RWPE2 (cell line): ENCODE measurements around the gene DUSP19.

Experiments
- ATAC-seq: fragments of 200-7000 bp; cut with Tn5 transposase; 3 replicates; pipeline ENCODE4 v1.9.1; 2021; ENCODE audit warnings: low read depth
- DNase-seq: peaks from one replicate; pipeline ENCODE4 v3.0.0-alpha.2; 2020; ENCODE audit warnings: low spot score
- H3K27ac ChIP-seq: fragments of 450-650 bp; 2 replicates; pipeline ENCODE4 v1.5.1; 2017; ENCODE audit warnings: mild to moderate bottlenecking; ENCODE audit not compliant: poor library complexity, severe bottlenecking
- H3K27me3 ChIP-seq: fragments of 250-450 bp; sonication (Bioruptor Pico); 2 replicates; pipeline ENCODE4 v1.5.1; 2021; ENCODE audit warnings: mild to moderate bottlenecking, moderate library complexity; ENCODE audit not compliant: insufficient read depth, poor library complexity, severe bottlenecking
- H3K36me3 ChIP-seq: fragments of 250-450 bp; sonication (Bioruptor Pico); 2 replicates; pipeline ENCODE4 v1.5.1; 2020; ENCODE audit warnings: low read depth, mild to moderate bottlenecking, moderate library complexity
- H3K4me1 ChIP-seq: fragments of 250-450 bp; sonication (Bioruptor Pico); 2 replicates; pipeline ENCODE4 v1.5.1; 2021; ENCODE audit warnings: mild to moderate bottlenecking, moderate library complexity; ENCODE audit not compliant: insufficient read depth, poor library complexity, severe bottlenecking
- H3K4me3 ChIP-seq: fragments of 250-450 bp; sonication (Bioruptor Pico); 2 replicates; pipeline ENCODE4 v1.5.1; 2021; ENCODE audit warnings: mild to moderate bottlenecking, moderate library complexity; ENCODE audit not compliant: severe bottlenecking
- H3K9me3 ChIP-seq: fragments of 250-450 bp; sonication (Bioruptor Pico); 2 replicates; pipeline ENCODE4 v1.5.1; 2021; ENCODE audit warnings: mild to moderate bottlenecking, moderate library complexity; ENCODE audit not compliant: severe bottlenecking
- CTCF ChIP-seq: fragments of 450-650 bp; IDR thresholded peaks from one replicate; pipeline ENCODE4 v1.5.1; 2017; ENCODE audit warnings: mild to moderate bottlenecking, moderate library complexity; ENCODE audit not compliant: poor library complexity, severe bottlenecking

DUSP19 gene

DNA sequence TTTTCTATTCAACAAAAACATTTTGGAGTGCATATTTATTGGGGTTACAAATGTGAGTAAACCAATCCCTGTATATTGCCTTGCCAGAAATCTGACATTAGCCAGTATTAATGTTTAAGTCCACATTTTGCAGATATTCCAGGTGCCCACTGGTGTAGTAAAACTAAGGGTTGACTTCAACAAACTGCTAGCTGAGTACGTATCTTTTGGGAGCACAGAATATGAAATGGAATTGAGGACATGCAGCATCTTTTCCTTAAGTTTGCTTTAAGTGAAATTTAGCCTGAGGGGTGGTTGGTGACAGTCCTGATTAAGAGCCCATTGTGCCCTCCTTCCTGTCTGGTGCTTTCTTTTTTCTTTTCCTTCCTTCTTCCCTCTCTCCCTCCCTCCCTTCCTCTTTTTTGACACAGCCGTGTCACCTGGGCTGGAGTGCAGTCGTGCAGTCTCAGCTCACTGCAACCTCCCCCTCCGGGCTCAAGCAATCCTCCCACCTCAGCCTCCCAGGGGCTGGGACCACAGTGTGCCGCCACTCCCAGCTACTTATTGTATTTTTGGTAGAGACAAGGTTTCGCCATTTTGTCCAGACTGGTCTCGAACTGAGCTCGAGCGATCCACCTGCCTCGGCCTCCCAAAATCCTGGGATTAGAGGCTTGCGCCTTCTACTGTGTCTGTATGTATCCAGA is 47.3 kb downstream of the DUSP19 start:
- H3K4me3 ChIP-seq = peak overlapping the region; percentile 75
- no peaks in the 10 kb centered on the region for H3K9me3 ChIP-seq
- TF ChIP-seq CTCF = no peak
- no peak for DNase-seq
- H3K4me1 ChIP-seq = peaks cover 16% of the 10 kb centered on the region
- H3K36me3 ChIP-seq = peaks cover 32% of the 10 kb centered on the region
- H3K27ac ChIP-seq = no peak overlapping the region
- ATAC-seq = no peak
- no peaks in the 10 kb centered on the region for H3K27me3 ChIP-seq

- H3K4me1 ChIP-seq = peaks cover 21% of the 10 kb centered on the region
- H3K27ac ChIP-seq = no peak overlapping the region
- H3K4me3 ChIP-seq = no peak overlapping the region
- H3K9me3 ChIP-seq = no peaks in the 10 kb centered on the region
- DNase-seq = no peak
- H3K36me3 ChIP-seq = peaks cover 41% of the 10 kb centered on the region
- TF ChIP-seq CTCF = no peak
- no peak for ATAC-seq
- no peaks in the 10 kb centered on the region for H3K27me3 ChIP-seq
Observed at GRCh38 chr2:183126635-183127034, 48.1 kb downstream of the DUSP19 start.

DNA sequence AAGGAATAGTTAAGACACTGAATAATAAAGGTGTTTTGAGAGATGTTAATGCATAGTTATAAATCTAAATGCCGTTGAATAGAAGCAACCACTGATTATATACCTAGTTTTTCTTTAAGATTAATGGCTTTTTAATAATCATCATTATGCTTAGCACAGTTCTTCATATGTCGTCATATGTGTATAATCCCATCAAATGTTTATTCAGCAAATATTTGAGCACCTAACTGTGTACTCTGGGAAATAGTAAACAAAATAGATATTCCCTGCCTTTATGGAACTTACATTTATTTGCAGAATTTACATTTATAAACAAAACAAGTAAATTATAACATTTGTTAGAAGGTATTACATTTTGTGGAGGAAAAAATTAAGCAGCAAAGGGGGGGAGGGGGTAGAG is 55.5 kb downstream of the DUSP19 start:
- no peak overlapping the region for H3K27ac ChIP-seq
- no peaks in the 10 kb centered on the region for H3K9me3 ChIP-seq
- H3K36me3 ChIP-seq = peaks cover 54% of the 10 kb centered on the region
- peaks cover 5% of the 10 kb centered on the region for H3K4me1 ChIP-seq
- ATAC-seq (no peak), DNase-seq (no peak)
- TF ChIP-seq CTCF = no peak
- no peaks in the 10 kb centered on the region for H3K27me3 ChIP-seq
- no peak overlapping the region for H3K4me3 ChIP-seq

DNA sequence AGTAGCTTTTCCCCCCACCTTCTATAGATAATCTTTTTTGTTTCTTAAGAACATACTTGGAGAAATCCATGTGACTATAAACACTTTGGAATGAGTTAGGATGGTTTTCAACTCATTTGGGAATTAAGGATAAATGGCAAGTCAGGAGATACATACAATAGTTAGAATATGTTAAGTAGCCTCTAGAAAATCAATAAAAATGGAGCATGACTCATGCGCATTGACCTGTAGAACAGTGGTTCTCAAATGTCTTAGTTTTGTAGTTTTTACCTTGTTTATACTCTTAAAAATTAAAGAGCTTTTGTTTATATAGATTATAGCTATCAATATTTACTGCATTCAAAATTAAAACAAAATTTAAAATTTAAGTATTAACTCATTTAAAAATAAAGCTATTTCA is 70.4 kb downstream of the DUSP19 start:
- Histone ChIP-seq H3K4me3 (no peak overlapping the region), H3K27ac (no peak overlapping the region)
- no peak for ATAC-seq

More for the DNA sequence above, 70.4 kb downstream of the DUSP19 start:
- DNase-seq = no peak
- Histone ChIP-seq H3K36me3 (peaks cover 55% of the 10 kb centered on the region), H3K27me3 (no peaks in the 10 kb centered on the region), H3K9me3 (peaks cover 5% of the 10 kb centered on the region), H3K4me1 (no peaks in the 10 kb centered on the region)
- TF ChIP-seq CTCF = no peak
